ENCODE results near the gene RCAN3.

DNA sequence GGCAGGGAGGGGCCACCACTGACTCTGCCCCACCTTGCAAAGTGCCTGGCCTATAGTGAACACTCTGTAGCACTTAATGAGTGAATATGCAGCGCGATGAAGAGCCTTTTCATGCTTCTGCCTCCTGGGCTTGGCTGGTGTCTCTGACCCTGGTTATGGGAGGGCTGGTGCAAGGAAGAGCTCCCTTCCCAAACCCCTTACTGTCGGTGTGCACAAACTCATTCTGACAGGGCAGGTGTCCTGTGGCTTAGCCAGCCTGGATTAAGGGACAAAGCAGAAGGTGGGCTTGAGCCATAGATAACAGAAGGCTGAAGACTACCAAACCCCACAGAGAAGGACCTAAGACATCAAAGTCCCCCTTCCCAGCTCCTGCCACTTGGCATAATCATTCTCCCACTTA is 51.3 kb downstream of the RCAN3 start:
- no peak for TF ChIP-seq POLR2A (IDR thresholded peaks at IDR 0.05; ENCODE audit: low read depth, low read length)
- TF ChIP-seq, protein P1, sequence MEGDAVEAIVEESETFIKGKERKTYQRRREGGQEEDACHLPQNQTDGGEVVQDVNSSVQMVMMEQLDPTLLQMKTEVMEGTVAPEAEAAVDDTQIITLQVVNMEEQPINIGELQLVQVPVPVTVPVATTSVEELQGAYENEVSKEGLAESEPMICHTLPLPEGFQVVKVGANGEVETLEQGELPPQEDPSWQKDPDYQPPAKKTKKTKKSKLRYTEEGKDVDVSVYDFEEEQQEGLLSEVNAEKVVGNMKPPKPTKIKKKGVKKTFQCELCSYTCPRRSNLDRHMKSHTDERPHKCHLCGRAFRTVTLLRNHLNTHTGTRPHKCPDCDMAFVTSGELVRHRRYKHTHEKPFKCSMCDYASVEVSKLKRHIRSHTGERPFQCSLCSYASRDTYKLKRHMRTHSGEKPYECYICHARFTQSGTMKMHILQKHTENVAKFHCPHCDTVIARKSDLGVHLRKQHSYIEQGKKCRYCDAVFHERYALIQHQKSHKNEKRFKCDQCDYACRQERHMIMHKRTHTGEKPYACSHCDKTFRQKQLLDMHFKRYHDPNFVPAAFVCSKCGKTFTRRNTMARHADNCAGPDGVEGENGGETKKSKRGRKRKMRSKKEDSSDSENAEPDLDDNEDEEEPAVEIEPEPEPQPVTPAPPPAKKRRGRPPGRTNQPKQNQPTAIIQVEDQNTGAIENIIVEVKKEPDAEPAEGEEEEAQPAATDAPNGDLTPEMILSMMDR (conservative IDR thresholded peaks at IDR 0.05; ENCODE audit: low read depth, low read length): no peak
- TF ChIP-seq BHLHE40 (IDR thresholded peaks at IDR 0.05; ENCODE audit: low read depth, low read length): no peak
- no peak for TF ChIP-seq NFE2L2 (IDR thresholded peaks at IDR 0.05; ENCODE audit: low read depth, low read length)
- TF ChIP-seq MAFK (IDR thresholded peaks at IDR 0.05; ENCODE audit: low read depth, low read length): no peak
- TF ChIP-seq MXI1 (IDR thresholded peaks at IDR 0.05; ENCODE audit: borderline replicate concordance, low read depth, low read length): no peak
- TF ChIP-seq, protein P2, sequence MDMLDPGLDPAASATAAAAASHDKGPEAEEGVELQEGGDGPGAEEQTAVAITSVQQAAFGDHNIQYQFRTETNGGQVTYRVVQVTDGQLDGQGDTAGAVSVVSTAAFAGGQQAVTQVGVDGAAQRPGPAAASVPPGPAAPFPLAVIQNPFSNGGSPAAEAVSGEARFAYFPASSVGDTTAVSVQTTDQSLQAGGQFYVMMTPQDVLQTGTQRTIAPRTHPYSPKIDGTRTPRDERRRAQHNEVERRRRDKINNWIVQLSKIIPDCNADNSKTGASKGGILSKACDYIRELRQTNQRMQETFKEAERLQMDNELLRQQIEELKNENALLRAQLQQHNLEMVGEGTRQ (IDR thresholded peaks at IDR 0.05; ENCODE audit: low read depth, low read length): no peak
- TF ChIP-seq MAZ (IDR thresholded peaks at IDR 0.05; ENCODE audit: borderline replicate concordance, low read depth, low read length): no peak
- no peak for TF ChIP-seq RCOR1 (IDR thresholded peaks at IDR 0.05; ENCODE audit: insufficient replicate concordance, low read length)

Measured in IMR-90 (cell line).